ENCODE results near the gene NALCN.

NALCN gene

GRCh38 chr13:101219609-101220265 is 196.6 kb downstream of the NALCN start:
- no peaks in the 10 kb centered on the region for H3F3A ChIP-seq (ENCODE audit: insufficient read depth)
- H3K79me2 ChIP-seq (ENCODE audit: insufficient read depth, low read length): no peaks in the 10 kb centered on the region
- H3K9me2 ChIP-seq (replicated peaks; ENCODE audit: insufficient read depth, low read length): no peaks in the 10 kb centered on the region
- no peaks in the 10 kb centered on the region for H4K20me1 ChIP-seq (ENCODE audit: low read depth, low read length)
- no peak overlapping the region for H3K4me3 ChIP-seq (ENCODE audit: insufficient read depth, low read length, poor library complexity, severe bottlenecking)
- H3K36me3 ChIP-seq (ENCODE audit: low read length): no peaks in the 10 kb centered on the region
- no peak overlapping the region for H3K9ac ChIP-seq (ENCODE audit: low read length)
- no peaks in the 10 kb centered on the region for H3K9me3 ChIP-seq (ENCODE audit: insufficient read depth, low read length)
- H3K27me3 ChIP-seq (ENCODE audit: low read length): no peaks in the 10 kb centered on the region
- H3K4me2 ChIP-seq (ENCODE audit: low read depth, low read length, poor library complexity, severe bottlenecking): no peak overlapping the region
- no peak overlapping the region for H3K27ac ChIP-seq (ENCODE audit: low read depth, low read length)
- no peak overlapping the region for H2AFZ ChIP-seq (ENCODE audit: low read depth, low read length, severe bottlenecking)
- TF ChIP-seq CTCF (IDR thresholded peaks at IDR 0.05; ENCODE audit: insufficient read depth, low read length, poor library complexity, severe bottlenecking) (no peak), EZH2phosphoT487 (conservative IDR thresholded peaks at IDR 0.05; ENCODE audit: low read length) (no peak)

- H3K36me3 ChIP-seq (ENCODE audit: low read length): no peaks in the 10 kb centered on the region
- no peak overlapping the region for H3K4me3 ChIP-seq (ENCODE audit: insufficient read depth, low read length, poor library complexity, severe bottlenecking)
- TF ChIP-seq CTCF (IDR thresholded peaks at IDR 0.05; ENCODE audit: insufficient read depth, low read length, poor library complexity, severe bottlenecking) (no peak), EZH2phosphoT487 (conservative IDR thresholded peaks at IDR 0.05; ENCODE audit: low read length) (no peak)
- no peaks in the 10 kb centered on the region for H3K9me3 ChIP-seq (ENCODE audit: insufficient read depth, low read length)
- H3K4me2 ChIP-seq (ENCODE audit: low read depth, low read length, poor library complexity, severe bottlenecking): no peak overlapping the region
- H4K20me1 ChIP-seq (ENCODE audit: low read depth, low read length): no peaks in the 10 kb centered on the region
- H2AFZ ChIP-seq (ENCODE audit: low read depth, low read length, severe bottlenecking): no peak overlapping the region
- no peaks in the 10 kb centered on the region for H3F3A ChIP-seq (ENCODE audit: insufficient read depth)
- no peaks in the 10 kb centered on the region for H3K9me2 ChIP-seq (replicated peaks; ENCODE audit: insufficient read depth, low read length)
- no peak overlapping the region for H3K27ac ChIP-seq (ENCODE audit: low read depth, low read length)
- H3K9ac ChIP-seq (ENCODE audit: low read length): no peak overlapping the region
- H3K27me3 ChIP-seq (ENCODE audit: low read length): no peaks in the 10 kb centered on the region
- H3K79me2 ChIP-seq (ENCODE audit: insufficient read depth, low read length): no peaks in the 10 kb centered on the region
These were observed 197.8 kb downstream of the NALCN start for GRCh38 chr13:101218484-101218883.

GRCh38 chr13:101217086-101217485 is 199.2 kb downstream of the NALCN start:
- no peaks in the 10 kb centered on the region for H3K9me3 ChIP-seq (ENCODE audit: insufficient read depth, low read length)
- TF ChIP-seq EZH2phosphoT487 (conservative IDR thresholded peaks at IDR 0.05; ENCODE audit: low read length) (no peak), CTCF (IDR thresholded peaks at IDR 0.05; ENCODE audit: insufficient read depth, low read length, poor library complexity, severe bottlenecking) (no peak)
- no peaks in the 10 kb centered on the region for H3F3A ChIP-seq (ENCODE audit: insufficient read depth)
- no peaks in the 10 kb centered on the region for H4K20me1 ChIP-seq (ENCODE audit: low read depth, low read length)
- H3K36me3 ChIP-seq (ENCODE audit: low read length): no peaks in the 10 kb centered on the region
- no peaks in the 10 kb centered on the region for H3K9me2 ChIP-seq (replicated peaks; ENCODE audit: insufficient read depth, low read length)
- H3K4me3 ChIP-seq (ENCODE audit: insufficient read depth, low read length, poor library complexity, severe bottlenecking): no peak overlapping the region
- no peak overlapping the region for H3K9ac ChIP-seq (ENCODE audit: low read length)
- H3K27me3 ChIP-seq (ENCODE audit: low read length): no peaks in the 10 kb centered on the region
- no peak overlapping the region for H3K4me2 ChIP-seq (ENCODE audit: low read depth, low read length, poor library complexity, severe bottlenecking)
- no peak overlapping the region for H3K27ac ChIP-seq (ENCODE audit: low read depth, low read length)
- no peaks in the 10 kb centered on the region for H3K79me2 ChIP-seq (ENCODE audit: insufficient read depth, low read length)
- H2AFZ ChIP-seq (ENCODE audit: low read depth, low read length, severe bottlenecking): no peak overlapping the region

Data from SU-DHL-6 (cell line).